ENCODE results near the gene CPS1. TPM values are rescaled to one million over a fixed set of nuclear protein-coding genes. Genes with fewer than 3 reads are reported as not detected.

The CPS1 gene
- total RNA-seq, 1 donor, result 0.54 TPM

DNA sequence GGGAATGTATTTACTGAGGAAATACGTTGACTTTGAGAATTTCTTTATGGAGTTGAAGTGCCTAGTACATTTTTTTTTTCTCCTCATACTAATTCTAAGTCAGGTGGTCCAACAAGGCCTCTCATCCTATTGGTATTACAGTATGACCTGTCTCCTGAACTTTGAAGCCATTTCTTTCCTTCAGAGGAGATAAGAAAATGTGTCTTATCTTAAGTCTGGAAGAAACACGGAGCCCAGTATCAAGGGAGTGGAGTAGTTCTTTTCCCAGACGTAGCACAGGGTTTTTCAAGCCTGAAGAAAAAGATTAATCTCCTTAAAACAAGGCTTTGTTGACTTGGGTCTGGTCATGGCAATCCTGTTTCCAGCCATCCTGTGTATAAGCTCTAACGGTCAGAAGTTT, 11.6 kb upstream of the CPS1 start:
- no peak for DNase-seq (ENCODE audit: low read depth in 2 of 3, low spot score in 2 of 3)

DNA sequence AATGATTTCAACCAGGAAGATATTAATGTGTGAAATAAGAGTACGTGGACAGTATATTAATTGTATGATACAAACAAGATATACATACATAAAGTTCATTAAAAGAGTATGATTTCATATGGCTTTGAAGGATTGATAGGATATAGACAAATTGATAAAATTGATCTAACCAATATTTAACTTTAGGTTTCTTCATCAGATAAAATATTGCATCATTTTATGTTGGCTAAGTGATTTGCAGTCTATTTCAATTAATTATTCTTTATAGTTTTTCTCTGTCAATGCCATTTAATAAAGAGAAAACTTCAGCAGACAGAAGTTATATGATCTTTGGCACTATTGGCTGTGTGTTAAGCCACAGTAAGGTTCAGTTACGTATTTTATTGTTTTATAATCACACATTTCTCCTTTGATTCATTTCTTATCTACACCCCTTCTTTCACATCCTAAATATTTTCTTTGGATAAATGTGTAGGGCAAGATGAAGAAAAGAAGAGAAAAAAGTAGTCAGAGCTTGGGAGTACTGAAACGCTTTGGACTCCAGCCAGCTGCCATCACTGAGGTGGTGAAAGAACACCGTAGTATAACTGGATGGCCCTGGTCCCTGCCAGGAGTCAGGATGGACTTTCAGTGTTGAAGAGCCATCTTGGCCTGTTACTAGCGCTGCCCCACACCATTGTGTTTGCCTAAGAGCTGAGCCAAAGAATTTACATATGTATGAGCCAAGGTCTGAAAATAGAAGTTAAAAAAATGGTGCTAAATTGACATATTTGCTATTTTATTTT, 9.8 kb upstream of the CPS1 start:
- DNase-seq (ENCODE audit: low read depth in 2 of 3, low spot score in 2 of 3), result no peak

DNA sequence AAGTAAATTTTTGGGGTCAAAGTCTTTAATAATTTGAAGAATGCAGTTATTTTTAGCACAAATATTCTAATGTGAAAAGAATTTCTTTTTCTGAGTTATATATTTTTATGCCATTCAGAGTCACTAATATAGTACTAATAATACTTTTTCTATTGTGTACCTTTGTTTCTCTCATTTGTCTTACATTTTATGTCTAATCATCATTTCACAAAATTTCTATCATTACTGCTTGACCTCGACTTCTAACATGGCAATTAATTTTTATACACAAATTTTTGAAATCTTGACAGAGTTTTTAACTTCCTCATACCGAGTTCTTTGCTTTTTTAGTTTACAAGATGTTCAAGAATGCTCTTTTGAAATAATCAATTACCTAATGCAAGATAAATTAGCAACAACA, 8.4 kb upstream of the CPS1 start:
- no peak for DNase-seq (ENCODE audit: low read depth in 2 of 3, low spot score in 2 of 3)

DNA sequence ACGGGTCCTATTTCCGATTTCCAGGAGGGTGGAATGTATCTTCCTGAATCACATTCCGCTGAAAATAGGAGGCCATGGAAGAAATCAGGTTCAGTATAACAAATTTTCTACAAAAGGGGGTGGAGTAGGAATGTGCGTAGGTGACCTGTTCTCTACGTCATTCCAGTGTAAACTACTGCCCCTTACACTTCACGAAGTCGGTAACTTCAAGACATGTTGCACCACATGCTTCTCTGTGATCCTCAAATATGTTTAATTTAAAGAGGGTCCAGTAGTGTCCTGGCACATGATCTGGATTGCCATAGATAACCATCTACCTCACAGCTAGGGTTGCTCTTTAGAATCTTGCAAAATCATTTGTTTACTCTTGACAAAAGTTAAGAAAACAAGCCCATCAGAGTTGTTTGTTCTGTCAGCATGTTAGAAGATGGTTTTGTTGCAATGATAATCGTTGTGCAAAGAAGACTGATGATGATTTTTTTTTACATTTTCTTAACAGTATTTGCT, 7.5 kb upstream of the CPS1 start:
- DNase-seq (ENCODE audit: low read depth in 2 of 3, low spot score in 2 of 3), result no peak

DNA sequence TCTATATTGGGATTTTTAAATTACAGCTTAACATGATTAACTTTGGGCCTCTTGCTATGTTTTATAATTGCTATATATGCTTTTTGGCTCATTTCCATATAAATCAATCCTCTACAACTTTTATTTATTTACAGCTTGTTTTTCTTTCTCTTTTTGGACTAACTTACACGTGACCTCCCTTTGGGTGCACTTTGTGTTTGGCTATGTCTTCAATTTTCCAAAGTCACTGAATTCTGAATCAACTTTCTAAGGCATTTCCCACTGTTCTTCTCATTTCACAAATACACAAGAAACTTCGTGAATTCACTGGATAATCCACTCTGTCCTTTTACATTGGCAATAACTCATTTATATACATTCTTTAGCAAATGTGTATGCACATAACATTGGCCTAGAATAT, 5.4 kb upstream of the CPS1 start:
- no peak for DNase-seq (ENCODE audit: low read depth in 2 of 3, low spot score in 2 of 3)

DNA sequence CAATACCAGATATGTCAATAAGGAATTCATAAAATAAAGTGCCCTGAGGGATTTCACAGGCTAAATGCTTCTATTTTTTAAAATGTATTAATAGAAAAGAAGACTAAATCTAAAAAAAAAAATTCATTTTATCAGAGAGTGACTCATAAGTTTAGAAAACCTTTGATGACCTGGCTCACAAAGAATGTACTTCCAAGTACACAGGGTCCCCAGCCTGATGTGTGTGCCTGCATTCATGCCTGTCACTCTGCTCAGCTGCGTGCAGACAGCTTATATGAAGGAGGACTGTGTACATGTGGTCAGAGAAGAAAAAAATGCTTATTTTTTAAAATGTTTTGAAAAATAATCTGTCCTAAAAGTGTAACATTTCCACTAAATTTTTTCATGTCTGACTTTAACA, 3.0 kb upstream of the CPS1 start:
- DNase-seq (ENCODE audit: low read depth in 2 of 3, low spot score in 2 of 3), result no peak

DNA sequence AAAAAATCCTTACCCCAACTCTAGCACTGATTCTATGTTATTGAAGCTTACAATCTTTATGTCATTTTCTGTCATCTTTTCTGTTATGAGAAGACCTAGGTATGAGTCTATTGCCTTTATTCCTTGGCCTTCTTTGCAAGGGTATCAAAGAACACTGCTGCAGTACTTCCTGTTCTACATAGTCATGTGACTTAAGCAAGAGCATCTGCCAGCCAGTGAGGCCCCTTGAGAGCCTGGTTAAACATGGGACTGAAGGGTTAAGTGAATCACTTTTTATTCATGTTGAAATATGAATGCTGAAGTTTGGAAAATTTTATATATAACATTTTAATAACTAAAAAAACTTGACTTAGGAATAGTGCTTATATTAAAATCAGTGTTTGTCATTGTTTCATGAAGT, 844 bp upstream of the CPS1 start:
- no peak for DNase-seq (ENCODE audit: low read depth in 2 of 3, low spot score in 2 of 3)

DNA sequence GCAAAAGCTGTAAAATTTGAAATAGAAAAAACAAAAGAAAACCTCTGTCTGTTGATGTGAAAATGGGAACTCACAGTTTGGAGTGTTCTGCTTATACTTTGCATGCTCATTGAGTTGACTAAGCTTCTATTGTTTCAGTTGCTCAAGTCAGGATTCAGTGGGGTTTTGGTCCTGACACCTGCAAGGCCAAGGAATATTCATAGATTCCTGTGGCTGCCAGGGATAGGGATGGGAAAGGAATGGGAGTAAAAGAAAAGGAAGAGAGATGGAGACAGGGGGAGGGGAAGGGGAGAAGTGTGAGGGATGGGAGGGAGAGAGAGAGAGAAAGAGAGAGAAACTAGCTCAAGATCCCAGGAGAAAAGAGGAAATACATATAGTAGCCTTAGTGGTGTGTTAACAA, 1.3 kb downstream of the CPS1 start:
- no peak for DNase-seq (ENCODE audit: low read depth in 2 of 3, low spot score in 2 of 3)

DNA sequence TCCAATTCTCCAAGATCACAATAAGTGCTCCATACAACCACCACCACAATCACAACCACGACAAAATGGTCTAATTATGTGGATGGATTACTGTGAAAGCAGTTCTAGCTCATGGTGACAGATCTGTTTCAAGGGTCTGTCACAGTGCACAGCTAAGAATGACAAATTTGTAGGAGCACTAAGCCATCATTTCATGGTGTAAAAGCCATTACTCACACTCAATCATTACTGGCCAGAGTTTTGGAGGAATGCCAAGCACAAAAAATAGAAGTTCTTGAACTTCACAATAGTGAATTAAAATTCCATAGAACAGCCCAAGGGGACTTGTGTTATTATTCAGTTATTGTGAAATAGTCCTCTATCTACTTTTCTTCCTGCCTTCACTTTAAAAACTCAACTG, 2.3 kb downstream of the CPS1 start:
- no peak for DNase-seq (ENCODE audit: low read depth in 2 of 3, low spot score in 2 of 3)

DNA sequence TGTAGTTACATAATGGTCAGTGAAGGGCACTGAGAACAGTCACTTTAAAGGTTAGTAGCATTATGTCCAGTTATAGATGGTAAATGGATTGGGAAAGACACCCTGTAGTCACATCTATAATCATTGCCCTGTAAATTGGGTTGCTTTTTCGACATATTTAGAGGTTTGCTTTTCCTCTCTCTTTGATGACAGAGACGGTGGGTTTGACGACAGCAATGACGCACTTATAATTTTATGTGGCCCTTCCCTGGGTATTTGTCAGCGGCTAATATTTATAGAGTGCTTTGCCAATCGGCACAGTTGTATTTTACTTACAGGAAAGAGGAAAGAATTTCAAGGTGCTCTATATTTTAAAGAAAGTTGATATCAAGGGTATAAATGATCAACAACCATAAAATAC, 2.8 kb downstream of the CPS1 start:
- DNase-seq (ENCODE audit: low read depth in 2 of 3, low spot score in 2 of 3), result no peak

DNA sequence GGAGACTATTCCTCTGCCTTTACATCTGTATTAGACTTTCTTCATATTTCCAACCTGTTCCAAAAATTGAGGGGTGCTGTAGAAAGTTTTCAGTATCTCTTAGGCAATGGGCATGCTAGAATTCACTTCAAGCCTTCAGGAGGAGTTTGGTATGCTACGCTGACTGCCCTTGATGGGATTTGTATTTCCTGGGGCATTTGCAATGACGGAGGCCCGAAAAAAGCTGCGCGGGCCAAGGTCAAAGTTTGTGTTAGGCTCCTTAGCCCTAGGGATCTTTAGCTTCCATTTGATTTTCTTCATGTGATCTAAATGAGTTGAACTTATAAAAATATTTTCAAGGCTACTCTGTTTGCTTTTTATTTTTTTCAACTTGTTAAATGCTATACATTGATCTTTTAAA, 5.1 kb downstream of the CPS1 start:
- DNase-seq (ENCODE audit: low read depth in 2 of 3, low spot score in 2 of 3), result no peak

DNA sequence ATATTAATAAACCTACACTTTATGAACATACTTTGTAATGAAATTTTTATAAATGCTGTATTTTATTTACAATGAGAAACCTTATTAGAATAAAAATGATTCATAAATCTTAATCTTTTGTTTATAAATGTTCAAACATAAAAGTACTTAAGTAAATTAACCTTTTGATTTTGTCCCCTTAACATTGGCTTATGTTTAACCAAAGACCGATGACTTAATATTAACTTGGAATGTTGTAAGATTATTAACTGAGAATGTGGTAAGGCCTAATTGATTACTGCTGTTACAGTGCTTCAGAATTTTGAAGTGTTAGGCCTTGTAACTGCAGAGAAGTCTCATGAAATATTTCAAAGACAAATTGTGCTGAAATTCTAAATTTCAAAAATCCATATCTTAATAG, 5.7 kb downstream of the CPS1 start:
- DNase-seq (ENCODE audit: low read depth in 2 of 3, low spot score in 2 of 3), result no peak

DNA sequence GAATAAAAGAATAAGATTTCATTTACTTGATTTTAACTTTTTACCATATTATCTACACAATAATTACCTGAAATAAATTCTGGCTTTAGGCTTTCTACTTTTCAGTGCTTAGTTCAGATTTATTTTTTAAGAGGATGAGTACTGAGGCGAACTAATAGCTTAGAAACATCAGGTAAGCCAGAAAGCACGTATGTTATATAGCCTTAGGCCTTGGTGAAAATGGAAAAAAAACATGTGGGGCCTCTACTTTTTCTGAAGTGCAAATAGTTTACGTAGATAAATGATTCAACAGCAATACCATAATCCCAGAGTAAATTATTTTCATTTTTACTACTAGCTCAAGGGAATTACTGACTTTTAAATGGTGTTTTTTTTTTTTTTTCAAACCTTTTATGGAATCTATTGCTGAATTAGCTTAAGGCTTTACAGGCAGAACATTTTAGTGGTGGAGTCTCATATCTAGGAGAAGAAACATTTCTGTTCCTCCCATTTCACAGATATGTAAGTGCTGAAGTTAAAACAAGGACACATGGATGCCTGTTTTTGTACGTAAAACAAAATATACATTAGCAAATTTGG, 6.2 kb downstream of the CPS1 start:
- DNase-seq (ENCODE audit: low read depth in 2 of 3, low spot score in 2 of 3), result no peak

DNA sequence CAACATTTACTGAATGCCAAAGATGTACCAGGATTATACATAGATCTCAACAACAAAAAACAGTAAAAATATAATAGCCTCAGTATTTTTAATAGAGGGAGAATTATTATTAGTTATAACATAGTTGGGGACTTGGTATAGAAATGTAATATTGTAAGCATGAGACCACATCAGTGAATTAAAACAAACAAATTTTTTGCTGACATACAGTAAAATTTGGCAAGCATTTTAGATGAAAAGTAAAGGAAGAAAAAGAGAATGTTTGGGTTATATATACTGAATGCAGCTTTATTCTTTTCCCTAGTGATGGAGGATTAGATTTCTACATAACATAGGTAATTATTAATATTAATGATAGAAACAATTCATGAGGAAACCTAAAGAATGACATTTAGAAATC, 10.9 kb downstream of the CPS1 start:
- DNase-seq (ENCODE audit: low read depth in 2 of 3, low spot score in 2 of 3), result no peak

DNA sequence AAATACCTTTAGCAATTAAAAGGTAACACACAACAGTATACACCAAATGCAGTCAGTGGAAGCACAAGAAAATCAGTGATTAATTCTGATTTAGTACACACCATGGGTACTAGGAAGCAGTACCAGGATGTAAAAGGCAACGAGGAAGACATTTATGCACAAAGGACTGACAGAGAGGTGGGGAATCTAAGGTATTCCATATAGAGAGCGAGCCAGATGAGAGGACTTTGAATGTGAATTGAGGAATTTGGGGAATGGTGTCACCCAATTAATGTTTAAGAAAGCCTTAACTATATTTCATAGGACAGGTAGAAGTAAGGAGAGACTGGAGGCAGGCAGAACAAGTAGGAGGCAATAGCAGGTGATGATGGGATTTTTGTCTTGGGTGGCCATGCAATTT, 11.7 kb downstream of the CPS1 start:
- DNase-seq (ENCODE audit: low read depth in 2 of 3, low spot score in 2 of 3), result no peak

DNA sequence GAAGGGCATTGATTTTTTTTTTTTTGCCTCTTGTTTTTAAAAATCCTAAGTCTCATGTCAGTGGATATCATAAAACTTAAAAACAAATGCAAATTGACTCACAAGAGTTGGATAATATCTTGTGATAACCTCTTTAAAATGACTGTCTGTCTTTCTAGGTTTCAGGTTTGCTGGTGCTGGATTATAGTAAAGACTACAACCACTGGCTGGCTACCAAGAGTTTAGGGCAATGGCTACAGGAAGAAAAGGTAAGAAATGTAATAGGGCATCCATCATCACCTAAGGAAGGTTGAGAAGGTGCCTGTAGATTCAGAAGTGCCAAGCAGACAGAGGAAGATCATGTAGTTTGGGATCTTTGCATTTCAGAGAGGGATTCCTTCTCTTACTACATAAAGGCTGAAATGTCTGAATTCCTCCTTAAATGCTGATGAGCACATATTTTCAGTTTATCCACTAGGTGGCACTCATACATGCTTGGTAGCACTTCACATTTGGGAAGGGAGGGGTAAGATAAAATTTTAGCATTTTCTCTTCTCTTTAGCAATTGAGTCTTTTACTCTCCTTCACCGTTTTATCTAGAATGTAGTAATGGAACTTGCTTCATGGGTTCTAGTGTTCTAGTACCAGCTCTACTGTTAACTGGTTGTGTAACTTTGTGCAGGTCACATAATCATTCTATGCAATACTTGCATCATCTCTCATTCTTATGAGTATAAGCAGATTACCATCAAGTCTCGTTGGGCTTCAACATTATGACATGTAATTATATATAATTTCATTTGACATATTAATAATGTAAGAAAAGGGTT, 21.1 kb downstream of the CPS1 start:
- peak in 2 of 3 donors; percentile 9 to 51 for DNase-seq (ENCODE audit: low read depth in 2 of 3, low spot score in 2 of 3)

DNA sequence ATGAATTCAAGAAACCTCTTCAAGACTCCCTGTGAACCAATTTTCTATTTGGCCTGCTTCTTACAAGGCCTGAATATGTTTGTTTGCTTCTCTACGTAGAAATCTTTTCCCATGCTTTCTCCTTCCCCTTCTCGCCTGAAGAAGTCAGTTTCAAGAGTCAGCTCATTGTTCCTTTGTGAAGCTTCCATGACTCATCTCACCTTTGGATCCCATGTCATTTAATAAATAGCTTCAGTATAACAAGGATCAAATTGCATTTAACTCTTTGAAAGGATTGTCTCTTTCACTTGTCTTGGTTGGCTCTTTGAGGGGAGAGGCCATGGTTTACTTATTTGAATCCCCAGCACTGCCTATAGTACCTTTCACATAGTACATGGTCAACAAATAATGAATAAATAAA, 28.4 kb downstream of the CPS1 start:
- DNase-seq (ENCODE audit: low read depth in 2 of 3, low spot score in 2 of 3), result no peak

DNA sequence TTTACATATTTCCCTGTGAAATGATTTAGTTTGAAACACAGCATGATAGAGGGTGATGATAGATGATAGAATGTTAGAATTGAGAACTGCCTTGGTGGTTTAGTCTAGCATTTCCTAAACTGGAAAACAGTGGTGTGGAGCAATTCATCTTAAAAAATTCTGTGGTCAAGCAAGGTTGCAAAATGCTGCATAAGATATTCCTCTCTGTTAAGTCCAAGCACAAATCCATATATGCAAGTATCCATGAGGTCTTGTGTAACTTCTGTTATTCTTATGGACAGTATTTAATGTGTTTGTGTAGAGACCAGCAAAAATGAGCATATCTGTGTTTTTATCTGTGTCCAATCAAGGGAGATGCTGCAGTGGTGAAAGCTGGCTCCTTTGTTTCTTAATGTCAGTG, 30.0 kb downstream of the CPS1 start:
- DNase-seq (ENCODE audit: low read depth in 2 of 3, low spot score in 2 of 3), result no peak

DNA sequence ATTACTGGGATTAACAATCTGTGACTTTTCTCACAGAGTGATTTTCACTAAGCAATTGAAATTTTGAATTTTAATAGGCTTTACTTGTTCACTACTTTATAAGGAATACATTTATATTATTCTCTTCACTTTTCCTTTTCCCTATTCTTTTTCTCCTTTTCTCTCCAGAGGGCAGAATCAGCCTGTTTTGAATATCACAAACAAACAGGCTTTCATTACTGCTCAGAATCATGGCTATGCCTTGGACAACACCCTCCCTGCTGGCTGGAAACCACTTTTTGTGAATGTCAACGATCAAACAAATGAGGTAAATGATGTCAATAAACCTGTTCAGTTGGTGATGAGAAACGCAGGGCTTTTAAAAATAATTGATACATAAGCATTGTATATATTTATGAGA, 35.3 kb downstream of the CPS1 start:
- DNase-seq (ENCODE audit: low read depth in 2 of 3, low spot score in 2 of 3), result no peak

DNA sequence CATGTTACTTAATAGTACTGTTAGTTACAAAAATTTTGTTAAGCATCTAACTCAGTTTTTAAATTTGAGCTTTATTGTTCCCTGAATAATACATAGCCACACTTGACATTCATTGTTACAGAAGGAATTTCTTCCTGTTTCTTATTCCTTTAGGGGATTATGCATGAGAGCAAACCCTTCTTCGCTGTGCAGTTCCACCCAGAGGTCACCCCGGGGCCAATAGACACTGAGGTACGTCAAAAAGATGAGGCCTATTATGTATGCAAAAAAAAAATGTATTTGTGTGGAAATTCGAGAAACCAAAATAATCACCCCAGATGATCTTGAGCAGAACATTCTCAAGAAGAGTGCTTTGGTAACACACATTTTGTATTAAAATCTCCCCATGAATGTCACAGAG, 36.3 kb downstream of the CPS1 start:
- DNase-seq (ENCODE audit: low read depth in 2 of 3, low spot score in 2 of 3), result no peak

DNA sequence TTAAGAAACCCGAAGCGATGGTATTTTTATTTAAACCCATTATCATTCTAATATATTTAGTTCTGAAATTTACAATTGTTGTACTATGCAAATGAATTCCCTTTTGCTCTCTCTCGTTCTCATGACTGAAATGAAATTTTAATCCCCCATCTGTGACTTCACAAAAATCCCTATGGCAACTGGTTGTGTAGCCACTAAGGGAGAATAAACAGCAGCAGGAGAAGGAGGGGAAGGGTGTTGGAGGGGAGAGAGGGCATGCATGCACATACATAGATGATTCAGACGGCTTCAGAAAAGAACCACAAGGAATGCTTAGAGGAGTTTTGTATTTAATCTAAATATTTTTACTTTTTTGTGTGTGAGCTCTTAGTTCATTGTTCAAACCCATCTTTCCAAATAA, 36.8 kb downstream of the CPS1 start:
- no peak for DNase-seq (ENCODE audit: low read depth in 2 of 3, low spot score in 2 of 3)

DNA sequence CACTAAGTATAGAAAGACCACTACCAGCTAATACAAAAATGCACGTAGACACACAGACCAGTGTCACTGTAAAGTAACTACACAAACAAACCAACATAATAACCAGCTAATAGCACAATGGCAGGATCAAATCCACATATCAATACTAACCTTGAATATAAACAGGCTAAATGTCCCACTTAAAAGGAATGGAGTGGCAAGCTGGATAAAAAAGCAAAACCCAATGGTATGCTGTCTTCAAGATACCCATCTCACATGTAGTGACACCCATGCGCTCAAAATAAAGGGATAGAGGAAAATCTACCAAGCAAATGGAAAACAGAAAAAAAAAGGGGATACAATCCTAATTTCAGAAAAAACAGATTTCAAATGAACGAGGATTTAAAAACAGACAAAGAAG, 41.8 kb downstream of the CPS1 start:
- DNase-seq (ENCODE audit: low read depth in 2 of 3, low spot score in 2 of 3), result no peak
